ENCODE data around the gene PMP22.

DNA sequence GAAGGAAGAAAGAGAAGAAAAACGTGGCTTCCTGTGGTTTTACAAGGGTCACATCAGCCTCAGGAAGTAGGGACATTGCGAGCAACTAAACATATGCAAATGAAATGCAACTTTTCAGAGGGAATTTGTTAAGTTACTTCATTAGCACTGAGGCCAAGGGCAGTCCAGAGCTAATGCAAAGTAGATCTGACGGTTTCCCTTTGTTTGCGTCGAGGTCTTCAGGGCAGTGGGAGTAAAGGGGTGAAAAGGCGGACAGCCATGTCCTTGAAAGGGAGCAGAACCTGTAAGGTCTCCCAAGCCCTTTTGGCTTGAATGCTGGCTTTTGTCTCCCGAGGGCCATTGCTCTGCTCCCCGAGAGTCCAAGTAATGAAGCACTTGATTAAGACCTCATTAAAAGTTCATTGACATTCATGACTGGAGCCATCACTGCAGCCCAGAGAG is 85.0 kb downstream of the PMP22 start:
- TF ChIP-seq NFYB (CRISPR knock-in tag; IDR thresholded peaks at IDR 0.05) (no peak), TCF12 (IDR thresholded peaks at IDR 0.05) (no peak), TCF12 (CRISPR knock-in tag; IDR thresholded peaks at IDR 0.05) (no peak), EZH2 (conservative IDR thresholded peaks at IDR 0.05; ENCODE audit: low read depth, low read length) (no peak), SRSF4 (IDR thresholded peaks at IDR 0.05; ENCODE audit: low read depth, low read length, poor library complexity, severe bottlenecking) (no peak), RFX1 (IDR thresholded peaks at IDR 0.05) (no peak), YY1 (IDR thresholded peaks at IDR 0.05; ENCODE audit: insufficient read depth, insufficient replicate concordance, low read depth, low read length) (no peak), ZNF747 (CRISPR knock-in tag; IDR thresholded peaks at IDR 0.05; ENCODE audit: borderline replicate concordance) (no peak), ZNF616 (CRISPR knock-in tag; IDR thresholded peaks at IDR 0.05; ENCODE audit: low read depth) (no peak), ZSCAN25 (CRISPR knock-in tag; IDR thresholded peaks at IDR 0.05) (no peak), EP300 (IDR thresholded peaks at IDR 0.05; ENCODE audit: low read depth in 2 of 2, low read length in 2 of 2) (no peak), EP300 (CRISPR knock-in tag; IDR thresholded peaks at IDR 0.05; ENCODE audit: borderline replicate concordance) (no peak), ZNF33A (CRISPR knock-in tag; IDR thresholded peaks at IDR 0.05; ENCODE audit: borderline replicate concordance) (no peak)
- TF ChIP-seq, protein P1, sequence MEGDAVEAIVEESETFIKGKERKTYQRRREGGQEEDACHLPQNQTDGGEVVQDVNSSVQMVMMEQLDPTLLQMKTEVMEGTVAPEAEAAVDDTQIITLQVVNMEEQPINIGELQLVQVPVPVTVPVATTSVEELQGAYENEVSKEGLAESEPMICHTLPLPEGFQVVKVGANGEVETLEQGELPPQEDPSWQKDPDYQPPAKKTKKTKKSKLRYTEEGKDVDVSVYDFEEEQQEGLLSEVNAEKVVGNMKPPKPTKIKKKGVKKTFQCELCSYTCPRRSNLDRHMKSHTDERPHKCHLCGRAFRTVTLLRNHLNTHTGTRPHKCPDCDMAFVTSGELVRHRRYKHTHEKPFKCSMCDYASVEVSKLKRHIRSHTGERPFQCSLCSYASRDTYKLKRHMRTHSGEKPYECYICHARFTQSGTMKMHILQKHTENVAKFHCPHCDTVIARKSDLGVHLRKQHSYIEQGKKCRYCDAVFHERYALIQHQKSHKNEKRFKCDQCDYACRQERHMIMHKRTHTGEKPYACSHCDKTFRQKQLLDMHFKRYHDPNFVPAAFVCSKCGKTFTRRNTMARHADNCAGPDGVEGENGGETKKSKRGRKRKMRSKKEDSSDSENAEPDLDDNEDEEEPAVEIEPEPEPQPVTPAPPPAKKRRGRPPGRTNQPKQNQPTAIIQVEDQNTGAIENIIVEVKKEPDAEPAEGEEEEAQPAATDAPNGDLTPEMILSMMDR (CRISPR knock-in tag; IDR thresholded peaks at IDR 0.05): no peak
- TF ChIP-seq, protein P2, sequence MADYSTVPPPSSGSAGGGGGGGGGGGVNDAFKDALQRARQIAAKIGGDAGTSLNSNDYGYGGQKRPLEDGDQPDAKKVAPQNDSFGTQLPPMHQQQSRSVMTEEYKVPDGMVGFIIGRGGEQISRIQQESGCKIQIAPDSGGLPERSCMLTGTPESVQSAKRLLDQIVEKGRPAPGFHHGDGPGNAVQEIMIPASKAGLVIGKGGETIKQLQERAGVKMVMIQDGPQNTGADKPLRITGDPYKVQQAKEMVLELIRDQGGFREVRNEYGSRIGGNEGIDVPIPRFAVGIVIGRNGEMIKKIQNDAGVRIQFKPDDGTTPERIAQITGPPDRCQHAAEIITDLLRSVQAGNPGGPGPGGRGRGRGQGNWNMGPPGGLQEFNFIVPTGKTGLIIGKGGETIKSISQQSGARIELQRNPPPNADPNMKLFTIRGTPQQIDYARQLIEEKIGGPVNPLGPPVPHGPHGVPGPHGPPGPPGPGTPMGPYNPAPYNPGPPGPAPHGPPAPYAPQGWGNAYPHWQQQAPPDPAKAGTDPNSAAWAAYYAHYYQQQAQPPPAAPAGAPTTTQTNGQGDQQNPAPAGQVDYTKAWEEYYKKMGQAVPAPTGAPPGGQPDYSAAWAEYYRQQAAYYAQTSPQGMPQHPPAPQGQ (CRISPR knock-in tag; IDR thresholded peaks at IDR 0.05; ENCODE audit: borderline replicate concordance): no peak
- TF ChIP-seq, protein P3, sequence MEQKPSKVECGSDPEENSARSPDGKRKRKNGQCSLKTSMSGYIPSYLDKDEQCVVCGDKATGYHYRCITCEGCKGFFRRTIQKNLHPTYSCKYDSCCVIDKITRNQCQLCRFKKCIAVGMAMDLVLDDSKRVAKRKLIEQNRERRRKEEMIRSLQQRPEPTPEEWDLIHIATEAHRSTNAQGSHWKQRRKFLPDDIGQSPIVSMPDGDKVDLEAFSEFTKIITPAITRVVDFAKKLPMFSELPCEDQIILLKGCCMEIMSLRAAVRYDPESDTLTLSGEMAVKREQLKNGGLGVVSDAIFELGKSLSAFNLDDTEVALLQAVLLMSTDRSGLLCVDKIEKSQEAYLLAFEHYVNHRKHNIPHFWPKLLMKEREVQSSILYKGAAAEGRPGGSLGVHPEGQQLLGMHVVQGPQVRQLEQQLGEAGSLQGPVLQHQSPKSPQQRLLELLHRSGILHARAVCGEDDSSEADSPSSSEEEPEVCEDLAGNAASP (CRISPR knock-in tag; IDR thresholded peaks at IDR 0.05; ENCODE audit: borderline replicate concordance): no peak

Measured in HepG2 (cell line).